Mammary epithelial cell (primary cell): ENCODE measurements around the gene MEGF10.

Experiments used
- EZH2 ChIP-seq: IDR thresholded peaks from 2 replicates; pipeline ENCODE4 v1.6.1; 2012; ENCODE audit warnings: low read length, inconsistent platforms, borderline replicate concordance
- TF ChIP-seq, protein P1 (sequence below), 2 donors: IDR thresholded peaks in 1 of 2; conservative IDR thresholded peaks in 1 of 2; 2 replicates each; pipeline ENCODE4 v1.5.1; 2011 to 2012; ENCODE audit warnings: inconsistent platforms in 2 of 2, low read length in 2 of 2, mild to moderate bottlenecking in 2 of 2, control low read depth in 1 of 2, low read depth in 1 of 2; ENCODE audit not compliant: insufficient read depth in 1 of 2; ENCODE audit errors: extremely low read depth in 1 of 2

DNA sequence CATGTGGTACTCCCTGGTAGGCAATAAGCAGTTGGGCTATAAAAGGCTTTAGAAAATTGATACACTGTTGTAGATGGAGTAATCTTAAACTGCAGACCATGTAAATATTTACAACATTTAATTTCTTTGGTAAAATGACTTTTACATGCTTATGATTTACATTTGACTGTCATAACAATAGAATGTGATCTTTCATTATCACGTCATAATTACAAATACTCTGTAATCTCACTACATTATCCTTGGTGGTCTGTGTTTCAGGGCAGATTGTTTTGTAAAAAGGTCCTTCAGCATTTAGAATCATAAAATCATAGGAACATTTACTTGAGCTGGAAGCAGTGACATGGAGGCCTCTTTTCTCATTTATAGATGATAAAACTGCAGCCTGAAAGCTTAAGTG is 153.6 kb downstream of the MEGF10 start:
- TF ChIP-seq, protein P1, sequence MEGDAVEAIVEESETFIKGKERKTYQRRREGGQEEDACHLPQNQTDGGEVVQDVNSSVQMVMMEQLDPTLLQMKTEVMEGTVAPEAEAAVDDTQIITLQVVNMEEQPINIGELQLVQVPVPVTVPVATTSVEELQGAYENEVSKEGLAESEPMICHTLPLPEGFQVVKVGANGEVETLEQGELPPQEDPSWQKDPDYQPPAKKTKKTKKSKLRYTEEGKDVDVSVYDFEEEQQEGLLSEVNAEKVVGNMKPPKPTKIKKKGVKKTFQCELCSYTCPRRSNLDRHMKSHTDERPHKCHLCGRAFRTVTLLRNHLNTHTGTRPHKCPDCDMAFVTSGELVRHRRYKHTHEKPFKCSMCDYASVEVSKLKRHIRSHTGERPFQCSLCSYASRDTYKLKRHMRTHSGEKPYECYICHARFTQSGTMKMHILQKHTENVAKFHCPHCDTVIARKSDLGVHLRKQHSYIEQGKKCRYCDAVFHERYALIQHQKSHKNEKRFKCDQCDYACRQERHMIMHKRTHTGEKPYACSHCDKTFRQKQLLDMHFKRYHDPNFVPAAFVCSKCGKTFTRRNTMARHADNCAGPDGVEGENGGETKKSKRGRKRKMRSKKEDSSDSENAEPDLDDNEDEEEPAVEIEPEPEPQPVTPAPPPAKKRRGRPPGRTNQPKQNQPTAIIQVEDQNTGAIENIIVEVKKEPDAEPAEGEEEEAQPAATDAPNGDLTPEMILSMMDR (conservative IDR thresholded peaks at IDR 0.05 in 1 of 2, IDR thresholded peaks at IDR 0.05 in 1 of 2; ENCODE audit: extremely low read depth in 1 of 2, insufficient read depth in 1 of 2, low read depth in 1 of 2, low read length in 2 of 2): no peak
- TF ChIP-seq EZH2: no peak
